Psoas muscle (tissue), 8 donors: ENCODE measurements around the gene IFT80. TPM values are rescaled to one million over a fixed set of nuclear protein-coding genes. Genes with fewer than 3 reads are reported as not detected.

Source experiments
- ATAC-seq, 4 donors: fragments of 200-7000 bp; cut with Tn5 transposase; one replicate each; pipeline ENCODE4 v1.9.1; 2020; ENCODE audit warnings: moderate library complexity in 3 of 4, mild to moderate bottlenecking in 2 of 4
- DNase-seq, 2 donors: peaks; one replicate each; pipeline ENCODE4 v3.0.0-alpha.2; 2020
- H3K27ac ChIP-seq: fragments of 200-600 bp; one replicate; pipeline ENCODE4 v1.8.0; 2022
- H3K27me3 ChIP-seq, 3 donors: fragments of 200-600 bp in 1 of 3; one replicate each; pipeline versions ENCODE4 v1.6.1 to v1.8.0; 2013 to 2022; ENCODE audit warnings: low read length in 2 of 3, mild to moderate bottlenecking in 2 of 3, moderate library complexity in 1 of 3; ENCODE audit not compliant: insufficient read depth in 3 of 3
- H3K36me3 ChIP-seq, 2 donors: fragments of 200-600 bp in 1 of 2; one replicate each; pipeline versions ENCODE4 v1.6.1 to v1.8.0; 2013 to 2022; ENCODE audit warnings: low read depth in 1 of 2, mild to moderate bottlenecking in 1 of 2, moderate library complexity in 1 of 2; ENCODE audit not compliant: insufficient read depth in 1 of 2
- H3K4me1 ChIP-seq: fragments of 200-600 bp; one replicate; pipeline ENCODE4 v1.8.0; 2022
- H3K4me3 ChIP-seq: fragments of 200-600 bp; one replicate; pipeline ENCODE4 v1.8.0; 2022; ENCODE audit warnings: mild to moderate bottlenecking
- H3K9me3 ChIP-seq: fragments of 200-600 bp; one replicate; pipeline ENCODE4 v1.8.0; 2022
- WGBS, 3 donors: extraction: QIAGEN DNeasy Blood & Tissue Kit; methylation state at CpG; one replicate each; pipeline versions ENCODE4 v1.1.6 to v1.1.7; 2013; 5-methylcytosine and 5-hydroxymethylcytosine counted together
- intact Hi-C, 2 donors: fragments of 100-400 bp; cut with DNase I; formaldehyde crosslinking; loops; one replicate each; pipeline versions ENCODE4 v1.11.0 to v1.14.2; 2022
- polyA plus RNA-seq, 3 donors: library from polyadenylated mRNA; stranded (reverse); fragments of 200-250 nt; gene quantifications; one replicate each; pipeline ENCODE4 v1.2.3, GENCODE V29; 2013
- total RNA-seq, 4 donors: library from RNA; stranded (reverse); fragmentation: NEBNext Ultra II Directional in 2 of 4; extraction: Animal tissue kit (Norgen Biotek cat#: 25700) in 2 of 4; gene quantifications; one replicate each; pipeline versions ENCODE4 v1.2.1 to v1.2.4, GENCODE V29; 2021 to 2023
- TF ChIP-seq, protein P1 (sequence below): fragments of 200-600 bp; IDR thresholded peaks from one replicate; pipeline ENCODE4 v1.8.0; 2022; ENCODE audit warnings: antibody characterized with exemption
- donor health status: healthy with polysubstance abuse.
- donor health status: DM: no; HTN: no; CAD: no; lungs with moderate emphysema.
- donor health status: Bipolar disorder and iron deficiency.
- donor health status: healthy.
- donor health status: DM: yes; HTN: yes; CAD: no.
- donor health status: DM: no; HTN: no; CAD: no.
- donor health status: DM: no; HTN: no; CAD: no.
- donor health status: DM: yes; HTN: yes; CAD: no.

Gene IFT80
- total and polyA plus RNA-seq, 7 donors: 2.1 to 8.2 (median 3.9) TPM

- no peak for ATAC-seq
- no peaks in the 10 kb centered on the region for H3K27me3 ChIP-seq
- H3K36me3 ChIP-seq: peaks cover 0 to 33% of the 10 kb centered on the region in 2 donors
- intact Hi-C loops: no loop called here
- TF ChIP-seq, protein P1, sequence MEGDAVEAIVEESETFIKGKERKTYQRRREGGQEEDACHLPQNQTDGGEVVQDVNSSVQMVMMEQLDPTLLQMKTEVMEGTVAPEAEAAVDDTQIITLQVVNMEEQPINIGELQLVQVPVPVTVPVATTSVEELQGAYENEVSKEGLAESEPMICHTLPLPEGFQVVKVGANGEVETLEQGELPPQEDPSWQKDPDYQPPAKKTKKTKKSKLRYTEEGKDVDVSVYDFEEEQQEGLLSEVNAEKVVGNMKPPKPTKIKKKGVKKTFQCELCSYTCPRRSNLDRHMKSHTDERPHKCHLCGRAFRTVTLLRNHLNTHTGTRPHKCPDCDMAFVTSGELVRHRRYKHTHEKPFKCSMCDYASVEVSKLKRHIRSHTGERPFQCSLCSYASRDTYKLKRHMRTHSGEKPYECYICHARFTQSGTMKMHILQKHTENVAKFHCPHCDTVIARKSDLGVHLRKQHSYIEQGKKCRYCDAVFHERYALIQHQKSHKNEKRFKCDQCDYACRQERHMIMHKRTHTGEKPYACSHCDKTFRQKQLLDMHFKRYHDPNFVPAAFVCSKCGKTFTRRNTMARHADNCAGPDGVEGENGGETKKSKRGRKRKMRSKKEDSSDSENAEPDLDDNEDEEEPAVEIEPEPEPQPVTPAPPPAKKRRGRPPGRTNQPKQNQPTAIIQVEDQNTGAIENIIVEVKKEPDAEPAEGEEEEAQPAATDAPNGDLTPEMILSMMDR: no peak
- DNase-seq: no peak
- H3K27ac ChIP-seq: no peak overlapping the region
- H3K9me3 ChIP-seq: no peaks in the 10 kb centered on the region
- H3K4me1 ChIP-seq: no peaks in the 10 kb centered on the region
- no peak overlapping the region for H3K4me3 ChIP-seq
These were observed 26.2 kb downstream of the IFT80 start for GRCh38 chr3:160372780-160373179.

DNA sequence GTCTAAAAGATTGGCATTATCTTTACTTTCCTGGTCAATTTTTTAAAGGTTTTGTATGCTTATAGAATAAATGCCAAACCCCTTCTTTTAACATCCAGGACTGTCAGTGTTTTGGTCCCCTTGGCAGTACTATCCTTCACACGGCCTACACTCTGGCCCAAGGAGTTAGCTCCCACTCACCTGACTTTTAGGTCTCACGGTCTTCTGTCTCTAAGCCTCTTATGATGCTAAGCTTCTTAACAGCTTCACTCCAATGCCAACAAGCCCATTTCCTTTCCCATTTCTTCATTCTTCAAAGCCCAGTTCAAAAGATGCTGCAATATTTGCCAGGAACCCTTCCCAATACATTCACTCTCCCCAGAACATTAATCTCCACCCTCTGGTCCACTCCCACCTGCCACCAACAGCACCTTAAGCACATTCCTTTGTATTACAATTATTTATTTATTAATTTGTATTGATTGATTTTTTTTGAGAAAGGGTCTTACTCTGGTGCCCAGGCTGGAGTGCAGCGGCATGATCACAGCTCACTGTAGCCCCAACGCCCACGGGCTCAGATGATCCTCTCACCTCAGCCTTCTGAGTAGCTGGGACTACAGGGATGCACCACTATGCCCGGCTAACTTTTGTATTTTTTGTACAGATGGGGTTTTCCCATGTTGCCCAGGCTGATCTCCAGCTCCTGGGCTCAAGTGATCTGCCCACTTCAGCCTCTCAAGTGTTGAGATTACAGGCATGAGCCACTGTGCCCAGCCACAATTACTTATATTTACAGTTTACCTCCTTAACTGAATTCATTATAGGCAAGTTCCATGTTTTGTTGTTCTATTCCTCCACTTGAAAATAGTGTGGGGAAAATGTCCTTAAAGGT, 27.8 kb downstream of the IFT80 start:
- Histone ChIP-seq H3K36me3 (peaks cover 0 to 23% of the 10 kb centered on the region in 2 donors), H3K27ac (no peak overlapping the region), H3K27me3 (no peaks in the 10 kb centered on the region), H3K9me3 (no peaks in the 10 kb centered on the region), H3K4me1 (no peaks in the 10 kb centered on the region), H3K4me3 (no peak overlapping the region)
- TF ChIP-seq, protein P1: no peak
- no peak for DNase-seq
- intact Hi-C loops: no loop called here
- ATAC-seq: no peak
- WGBS, 3 donors: 95 to 97% (median 97%) methylated on average over 6 of the region's 6 CpGs

DNA sequence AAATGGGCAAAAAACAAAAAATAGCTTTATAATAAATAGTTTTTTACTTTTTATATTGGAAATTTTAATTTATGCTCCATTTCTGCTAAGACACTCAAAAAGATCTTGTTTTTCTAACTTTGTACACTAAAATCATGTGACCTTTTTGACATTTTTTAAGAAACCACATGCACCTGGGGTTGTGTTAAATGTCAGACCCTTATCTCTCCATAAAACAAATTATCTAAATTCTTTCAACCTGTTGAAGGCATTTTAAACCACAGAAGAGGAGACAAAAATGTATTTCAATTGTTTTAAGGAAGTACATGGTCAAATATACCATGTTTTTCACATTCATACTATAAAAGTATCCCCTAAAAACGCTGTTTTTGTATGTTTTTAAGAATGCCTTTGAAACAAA, 29.2 kb downstream of the IFT80 start:
- H3K36me3 ChIP-seq: peaks cover 0 to 18% of the 10 kb centered on the region in 2 donors
- intact Hi-C loops: no loop called here
- no peaks in the 10 kb centered on the region for H3K9me3 ChIP-seq
- 88 to 96% (median 93%) methylated on average over 1 of the region's 1 CpG for WGBS, 3 donors
- no peak for DNase-seq
- no peak for ATAC-seq
- TF ChIP-seq, protein P1: no peak
- H3K4me1 ChIP-seq: no peaks in the 10 kb centered on the region
- H3K27ac ChIP-seq: no peak overlapping the region
- no peak overlapping the region for H3K4me3 ChIP-seq
- no peaks in the 10 kb centered on the region for H3K27me3 ChIP-seq

- intact Hi-C loops: no loop called here
- Histone ChIP-seq H3K36me3 (peaks cover 0 to 10% of the 10 kb centered on the region in 2 donors), H3K4me1 (no peaks in the 10 kb centered on the region), H3K9me3 (no peaks in the 10 kb centered on the region), H3K27ac (no peak overlapping the region), H3K4me3 (no peak overlapping the region), H3K27me3 (no peaks in the 10 kb centered on the region)
- 88 to 97% (median 90%) methylated on average over 2 of the region's 2 CpGs for WGBS, 3 donors
- DNase-seq (no peak), ATAC-seq (no peak)
- TF ChIP-seq, protein P1: no peak
These were observed 30.2 kb downstream of the IFT80 start for GRCh38 chr3:160368804-160369203.
